HCT116 (cell line): Measurements from ENCODE around the gene TREM1. TPM values are rescaled to one million over a fixed set of nuclear protein-coding genes. Genes with fewer than 3 reads are reported as not detected.

ENCODE experiments used
- ATAC-seq: fragments of 200-7000 bp; cut with Tn5 transposase; 2 replicates; pipeline ENCODE4 v1.9.1; 2020; ENCODE audit warnings: mild to moderate bottlenecking, moderate library complexity
- BruUV-seq: library from RNA; stranded (reverse); fragments of 400-500 nt; replicated peaks from 2 replicates; lab custom pipeline; 2021; lab: Mats Ljungman, UMichigan
- CTCF ChIA-PET: fragments of 300-600 bp; sonication (Branson Sonifier 250); formaldehyde crosslinking; loops from one replicate; lab custom pipeline; 2021; ENCODE audit warnings: antibody characterized with exemption; lab: Charles Lee
- POLR2A ChIA-PET: fragments of 300-600, 350-600 bp; sonication (Branson Sonifier 250); formaldehyde crosslinking; loops from one replicate; lab custom pipeline; 2021; ENCODE audit warnings: antibody characterized with exemption; lab: Charles Lee
- RAD21 ChIA-PET, 2 experiments: fragments of 300-600 bp; sonication (Branson Sonifier 250); formaldehyde crosslinking; loops; one replicate each; lab custom pipeline; 2023; ENCODE audit warnings: low total read pairs in 2 of 2; ENCODE audit not compliant: uncharacterized antibody in 2 of 2, unreplicated experiment in 2 of 2, low non-redundant PET in 1 of 2; lab: Charles Lee
- DNase-seq: peaks from one replicate; pipeline ENCODE4 v3.0.0-alpha.2; 2010; ENCODE audit warnings: low read depth, low spot score
- H2AFZ ChIP-seq: fragments of 200-600 bp; shearing (Covaris generic), sonication (generic); 2 replicates; pipeline ENCODE4 v1.6.1; 2017; ENCODE audit warnings: low read depth, mixed run types, mixed read lengths, antibody characterized with exemption, low read length; ENCODE audit not compliant: poor library complexity, severe bottlenecking
- H3K27ac ChIP-seq: 2 replicates; pipeline ENCODE4 v1.5.1; 2012; ENCODE audit warnings: low read depth, low read length
- H3K27me3 ChIP-seq: fragments of 200-600 bp; sonication (generic); 2 replicates; pipeline ENCODE4 v1.6.1; 2016; ENCODE audit warnings: mixed run types, low read length, mixed read lengths; ENCODE audit not compliant: insufficient read depth
- H3K36me3 ChIP-seq, 2 experiments: fragments of 200-500 bp in 1 of 2; fragments of 200-600 bp in 1 of 2; sonication (Bioruptor generic) in 1 of 2; sonication (generic) in 1 of 2; 2 replicates each; pipeline versions ENCODE4 v1.5.1 to v1.6.1; 2014 to 2016; ENCODE audit warnings: low read length in 2 of 2, inconsistent platforms in 1 of 2, mixed read lengths in 1 of 2, mixed run types in 1 of 2; ENCODE audit not compliant: insufficient read depth in 2 of 2, control insufficient read depth in 1 of 2
- H3K4me1 ChIP-seq, 2 experiments: fragments of 200-600 bp in 1 of 2; sonication (generic) in 1 of 2; 2 replicates each; pipeline versions ENCODE4 v1.5.1 to v1.6.1; 2012 to 2017; ENCODE audit warnings: low read length in 2 of 2, inconsistent platforms in 1 of 2, mild to moderate bottlenecking in 1 of 2, mixed read lengths in 1 of 2, mixed run types in 1 of 2, moderate library complexity in 1 of 2; ENCODE audit not compliant: insufficient read depth in 2 of 2, control insufficient read depth in 1 of 2
- H3K4me2 ChIP-seq: fragments of 200-600 bp; sonication (generic); 2 replicates; pipeline ENCODE4 v1.6.1; 2017; ENCODE audit warnings: mixed run types, low read length, mixed read lengths
- H3K4me3 ChIP-seq, 2 experiments: fragments of 200-600 bp in 1 of 2; sonication (generic) in 1 of 2; replicated peaks in 1 of 2; 2 replicates each; pipeline ENCODE4 v1.5.1; 2011 to 2016; ENCODE audit warnings: low read length in 2 of 2, control low read depth in 1 of 2, low read depth in 1 of 2, mild to moderate bottlenecking in 1 of 2, mixed read lengths in 1 of 2, mixed run types in 1 of 2
- H3K79me2 ChIP-seq: fragments of 200-600 bp; sonication (generic); 2 replicates; pipeline ENCODE4 v1.6.1; 2017; ENCODE audit warnings: mild to moderate bottlenecking, mixed run types, low read length, moderate library complexity, mixed read lengths; ENCODE audit not compliant: insufficient read depth
- H3K9ac ChIP-seq: fragments of 200-600 bp; sonication (generic); 2 replicates; pipeline ENCODE4 v1.6.1; 2016; ENCODE audit warnings: low read length, mixed read lengths
- H3K9me2 ChIP-seq: fragments of 200-600 bp; sonication (generic), shearing (Covaris generic); 2 replicates; pipeline ENCODE4 v1.6.1; 2017; ENCODE audit warnings: mixed run types, mild to moderate bottlenecking, moderate library complexity; ENCODE audit not compliant: insufficient read depth
- H3K9me3 ChIP-seq, 2 experiments: fragments of 200-500 bp in 1 of 2; fragments of 200-600 bp in 1 of 2; sonication (Bioruptor generic) in 1 of 2; sonication (generic) in 1 of 2; 2 replicates each; pipeline ENCODE4 v1.6.1; 2014 to 2017; ENCODE audit warnings: low read length in 2 of 2, mixed read lengths in 2 of 2, inconsistent platforms in 1 of 2, low read depth in 1 of 2, mild to moderate bottlenecking in 1 of 2, mixed run types in 1 of 2, moderate library complexity in 1 of 2; ENCODE audit not compliant: control insufficient read depth in 1 of 2, insufficient read depth in 1 of 2
- H4K20me1 ChIP-seq: fragments of 200-600 bp; sonication (generic), shearing (Covaris generic); 2 replicates; pipeline ENCODE4 v1.6.1; 2017; ENCODE audit warnings: mixed run types, mild to moderate bottlenecking, moderate library complexity; ENCODE audit not compliant: insufficient read depth
- CEBPB ChIP-seq: IDR thresholded peaks from 2 replicates; pipeline ENCODE4 v1.6.1; 2012; ENCODE audit warnings: low read depth
- CTCF ChIP-seq, 3 experiments: fragments of 200-600 bp in 1 of 3; sonication (generic) in 1 of 3; IDR thresholded peaks in 2 of 3; conservative IDR thresholded peaks in 1 of 3; 2 replicates each; pipeline ENCODE4 v1.5.1; 2012 to 2017; ENCODE audit warnings: low read depth in 2 of 3, low read length in 2 of 3, antibody characterized with exemption in 1 of 3, borderline replicate concordance in 1 of 3, control low read depth in 1 of 3, mild to moderate bottlenecking in 1 of 3, mixed read lengths in 1 of 3, mixed run types in 1 of 3, moderate library complexity in 1 of 3; ENCODE audit not compliant: insufficient read depth in 1 of 3
- POLR2A ChIP-seq: IDR thresholded peaks from 2 replicates; pipeline ENCODE4 v1.7.0; 2011; ENCODE audit warnings: borderline replicate concordance; ENCODE audit not compliant: insufficient read depth, insufficient read length; ENCODE audit errors: extremely low read depth
- RAD21 ChIP-seq: IDR thresholded peaks from 2 replicates; pipeline ENCODE4 v1.6.1; 2012; ENCODE audit warnings: low read depth, mild to moderate bottlenecking
- SIN3A ChIP-seq: IDR thresholded peaks from 2 replicates; pipeline ENCODE4 v1.6.1; 2012; ENCODE audit warnings: low read depth
- YY1 ChIP-seq: IDR thresholded peaks from 2 replicates; pipeline ENCODE4 v1.6.1; 2011; ENCODE audit warnings: low read length, low read depth, moderate library complexity, mild to moderate bottlenecking; ENCODE audit not compliant: insufficient replicate concordance; ENCODE audit errors: extremely low read depth
- ZBTB33 ChIP-seq: IDR thresholded peaks from 2 replicates; pipeline ENCODE4 v1.6.1; 2011; ENCODE audit warnings: mild to moderate bottlenecking, low read length, moderate library complexity; ENCODE audit not compliant: insufficient replicate concordance; ENCODE audit errors: extremely low read depth
- ZFX ChIP-seq: fragments of 450-650 bp; IDR thresholded peaks from 2 replicates; pipeline ENCODE4 v1.6.1; 2017
- intact Hi-C: fragments of 100-400 bp; cut with micrococcal nuclease; formaldehyde crosslinking; loops from 2 replicates; pipeline ENCODE4 v1.10.0; 2022
- total RNA-seq: library from RNA; stranded (reverse); gene quantifications from one replicate; pipeline ENCODE4 v1.2.1, GENCODE V29; 2021; ENCODE audit not compliant: unreplicated experiment

TREM1 gene
- total RNA-seq, 1 experiment from 2014 or later: 0.22 TPM

- ATAC-seq: no peak
- H3K27ac ChIP-seq: no peak overlapping the region
- no peaks in the 10 kb centered on the region for H3K79me2 ChIP-seq
- no TSS peak for BruUV-seq
- no peak overlapping the region for H3K4me3 ChIP-seq
- POLR2A ChIA-PET: no interaction called here
- no peaks in the 10 kb centered on the region for H4K20me1 ChIP-seq
- H3K27me3 ChIP-seq: peaks cover 8% of the 10 kb centered on the region
- TF ChIP-seq RAD21: no peak
- no peak for TF ChIP-seq CTCF (IDR thresholded peaks at IDR 0.05 in 2 of 3, conservative IDR thresholded peaks at IDR 0.05 in 1 of 3; ENCODE audit: borderline replicate concordance in 1 of 3, insufficient read depth in 1 of 3, low read depth in 2 of 3, low read length in 2 of 3)
- no peak for TF ChIP-seq ZBTB33
- no peak for TF ChIP-seq ZFX
- TF ChIP-seq SIN3A: no peak
- no peak for TF ChIP-seq POLR2A
- no peak for TF ChIP-seq CEBPB
- no peak for TF ChIP-seq YY1
- intact Hi-C loops: no loop called here
- CTCF ChIA-PET: no interaction called here
- H2AFZ ChIP-seq: no peak overlapping the region
- H3K9ac ChIP-seq: no peak overlapping the region
- H3K9me3 ChIP-seq: peaks cover 0 to 4% of the 10 kb centered on the region in 2 experiments; a peak in 2 of 4 replicates
- H3K36me3 ChIP-seq: no peaks in the 10 kb centered on the region
- H3K4me2 ChIP-seq: no peak overlapping the region
- DNase-seq: no peak
- H3K9me2 ChIP-seq: no peaks in the 10 kb centered on the region
- peaks cover 7 to 13% of the 10 kb centered on the region in 2 experiments; a peak in 2 of 4 replicates for H3K4me1 ChIP-seq
- RAD21 ChIA-PET: no interaction called here
Observed at GRCh38 chr6:41258196-41258493, 28.3 kb downstream of the TREM1 start.
